Non-pigmented ciliary epithelial cell (primary cell): ENCODE measurements around the gene COL5A3.
"Not testable (repeated sequence)": the region's sequence is repeated elsewhere in the genome, so short reads cannot be mapped to it uniquely, and the experiment has no call there.

ENCODE experiments used
- DNase-seq: peaks from one replicate; pipeline ENCODE4 v3.0.0-alpha.2; 2010; ENCODE audit warnings: low read depth

COL5A3 gene

GRCh38 chr19:10010247-10010691 lies at the start of gene COL5A3:
COL5A3 (minus strand) TSS chr19:10010504; CDS start chr19:10010385, 119 bp downstream.
- no peak for DNase-seq

- DNase-seq = no peak
Observed at GRCh38 chr19:10052602-10053360, 42.5 kb upstream of the COL5A3 start.

- DNase-seq = no peak
Observed at GRCh38 chr19:10049626-10050025, 39.3 kb upstream of the COL5A3 start.

GRCh38 chr19:10045371-10045770 lies 35.1 kb upstream of the COL5A3 start:
- DNase-seq = no peak

GRCh38 chr19:10044390-10044789 lies 34.1 kb upstream of the COL5A3 start:
- no peak for DNase-seq

GRCh38 chr19:10043286-10043927 lies 33.1 kb upstream of the COL5A3 start:
- no peak for DNase-seq

GRCh38 chr19:10037809-10038208 lies 27.5 kb upstream of the COL5A3 start:
- DNase-seq = no peak

GRCh38 chr19:10037367-10037766 lies 27.1 kb upstream of the COL5A3 start:
- DNase-seq = no peak

- DNase-seq = no peak
Observed at GRCh38 chr19:10036601-10037071, 26.3 kb upstream of the COL5A3 start.

GRCh38 chr19:10033614-10034013 lies 23.3 kb upstream of the COL5A3 start:
- DNase-seq = no peak

GRCh38 chr19:10027158-10027997 lies 17.1 kb upstream of the COL5A3 start:
- DNase-seq = peak; percentile 67

- no peak for DNase-seq
Observed at GRCh38 chr19:10026744-10027143, 16.4 kb upstream of the COL5A3 start.

- not testable (repeated sequence) for DNase-seq
Observed at GRCh38 chr19:10023096-10023495, 12.8 kb upstream of the COL5A3 start.

GRCh38 chr19:10021863-10022262 lies 11.6 kb upstream of the COL5A3 start:
- no peak for DNase-seq

GRCh38 chr19:10021446-10021845 lies 11.1 kb upstream of the COL5A3 start:
- DNase-seq = no peak

- DNase-seq = no peak
Observed at GRCh38 chr19:10020851-10021250, 10.5 kb upstream of the COL5A3 start.

- no peak for DNase-seq
Observed at GRCh38 chr19:10019246-10019645, 8.9 kb upstream of the COL5A3 start.

GRCh38 chr19:10018786-10019185 lies 8.5 kb upstream of the COL5A3 start:
- no peak for DNase-seq

GRCh38 chr19:10018263-10018662 lies 8.0 kb upstream of the COL5A3 start:
- no peak for DNase-seq

- DNase-seq = no peak
Observed at GRCh38 chr19:10013834-10014618, 3.7 kb upstream of the COL5A3 start.

GRCh38 chr19:10013316-10013715 lies 3.0 kb upstream of the COL5A3 start, which contains the start of gene RDH8:
RDH8 (plus strand) TSS chr19:10013483; CDS start chr19:10013498, 15 bp downstream.
- DNase-seq = no peak

- no peak for DNase-seq
Observed at GRCh38 chr19:10011974-10012373, 1.7 kb upstream of the COL5A3 start.
